ENCODE data around the gene KRTAP10-6. TPM values are rescaled to one million over a fixed set of nuclear protein-coding genes. Genes with fewer than 3 reads are reported as not detected.
A peak's percentile ranks its signal among the peaks of the same experiment; 100 is the strongest.

Gene KRTAP10-6
- total and polyA plus RNA-seq, 2 of the 8 experiments (the other 6 are each of a cell fraction or from before 2014, with no cell fraction given): 0.12 TPM; not detected in 1

DNA sequence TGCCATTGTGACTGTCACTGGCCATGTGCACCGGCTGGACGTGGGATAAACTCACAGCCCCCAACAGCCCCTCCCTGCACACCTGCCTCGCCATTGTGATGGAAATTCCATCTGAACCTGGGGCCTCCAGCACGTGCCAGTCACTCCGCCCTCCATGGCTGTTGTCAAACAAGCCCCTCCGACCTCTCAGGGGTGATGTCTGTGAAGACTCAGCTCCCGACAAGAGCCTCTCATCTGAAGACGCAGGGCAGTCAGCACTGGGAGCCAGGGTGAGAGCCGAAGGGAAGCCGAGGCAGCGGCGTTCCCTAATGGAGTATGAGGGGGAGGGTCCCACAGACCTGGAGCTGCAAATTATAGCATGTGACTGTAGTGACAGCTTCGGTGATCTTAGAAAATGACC, 39.6 kb downstream of the KRTAP10-6 start:
- Histone ChIP-seq H2BK15ac (ENCODE audit: low read length) (peak overlapping the region; percentile 29; the same call in 1 of the 2 replicates), H3K4me1 (replicated peaks in 1 of 4; ENCODE audit: control insufficient read depth in 3 of 4, insufficient read depth in 4 of 4, low read length in 3 of 4) (peaks cover 8 to 34% (median 18%) of the 10 kb centered on the region in 4 experiments), H3K27me3 (replicated peaks in 1 of 4; ENCODE audit: control insufficient read depth in 3 of 4, extremely low read depth in 1 of 4, insufficient read depth in 3 of 4, low read length in 3 of 4) (no peaks in the 10 kb centered on the region), H3K23me2 (ENCODE audit: low read depth, low read length) (no peaks in the 10 kb centered on the region), H3K36me3 (ENCODE audit: control insufficient read depth in 2 of 4, insufficient read depth in 4 of 4, low read length in 3 of 4) (no peaks in the 10 kb centered on the region), H3K18ac (ENCODE audit: extremely low read depth, low read length) (peak overlapping the region; percentile 83), H3K4me2 (ENCODE audit: insufficient read depth in 1 of 2, low read depth in 2 of 2, low read length in 2 of 2) (no peak overlapping the region), H3K9me3 (ENCODE audit: insufficient read depth in 2 of 2, low read depth in 1 of 2, low read length in 1 of 2) (no peaks in the 10 kb centered on the region), H2BK120ac (replicated peaks; ENCODE audit: low read depth, low read length) (no peak overlapping the region), H3K14ac (ENCODE audit: insufficient read length) (no peak overlapping the region), H2AFZ (ENCODE audit: low read length) (no peak overlapping the region), H3K4ac (replicated peaks; ENCODE audit: insufficient read length, low read depth, low read length) (no peak overlapping the region), H3K23ac (ENCODE audit: insufficient read length) (no peak overlapping the region), H3K4me3 (ENCODE audit: extremely low read depth in 1 of 4, insufficient read depth in 2 of 4, low read depth in 3 of 4, low read length in 4 of 4) (no peak overlapping the region), H2BK20ac (ENCODE audit: low read length) (peak overlapping the region; percentile 66; the same call in 1 of the 2 replicates), H4K8ac (ENCODE audit: extremely low read depth, insufficient read depth, low read length) (no peak overlapping the region), H4K91ac (replicated peaks; ENCODE audit: insufficient read length, low read length) (peak overlapping the region; percentile 47), H4K5ac (ENCODE audit: insufficient read length, low read depth, low read length) (no peak overlapping the region), H4K20me1 (replicated peaks in 1 of 2; ENCODE audit: control insufficient read depth in 1 of 2, insufficient read depth in 2 of 2, low read length in 2 of 2) (no peaks in the 10 kb centered on the region), H3K79me2 (ENCODE audit: control insufficient read depth in 1 of 2, insufficient read depth in 2 of 2, low read length in 2 of 2) (no peaks in the 10 kb centered on the region), H3K9ac (replicated peaks in 1 of 4; ENCODE audit: extremely low read depth in 1 of 4, low read depth in 3 of 4, low read length in 3 of 4) (no peak overlapping the region), H2BK5ac (ENCODE audit: low read depth, low read length) (0 out of 2 replicates have a peak overlapping the region, but pooled peaks have one; percentile 66), H3K79me1 (ENCODE audit: low read depth, low read length) (no peaks in the 10 kb centered on the region), H2AK5ac (ENCODE audit: low read depth, low read length) (peak overlapping the region; percentile 9; the same call in 1 of the 2 replicates), H3K56ac (replicated peaks; ENCODE audit: insufficient read length, low read depth, low read length) (no peak overlapping the region), H2BK12ac (ENCODE audit: low read depth, low read length) (peak overlapping the region; percentile 95; the same call in 1 of the 2 replicates), H3K27ac (ENCODE audit: low read depth, low read length) (no peak overlapping the region)
- WGBS, 2 experiments (ENCODE audit: extremely low coverage in 1 of 2, insufficient coverage in 1 of 2, insufficient read length in 1 of 2, insufficient replicate concordance in 2 of 2, low coverage in 1 of 2, low lambda C conversion rate in 2 of 2, missing lambda C conversion rate in 1 of 2): 70% methylated on average over 13 of the region's 13 CpGs; no CpG with 5 or more reads in 1 of the 2 experiments
- DNase-seq (ENCODE audit: low read depth in 1 of 2, low spot score in 2 of 2) (peak in 1 of 2 experiments; percentile 47), FAIRE-seq (no peak)
- CTCF ChIA-PET (ENCODE audit: partially characterized antibody): interaction anchor here (0.6 to 1.4 kb wide), 2 partner anchors 19 to 21 kb away, joined by 3 read pairs; partner anchors contain the start of gene KRTAP10-4
- POLR2A ChIA-PET (ENCODE audit: partially characterized antibody): interaction anchor here (1.1 to 1.7 kb wide), 2 partner anchors 12 to 35 kb away, joined by 3 to 5 read pairs; no protein-coding TSS in a partner anchor
